GM19438 (cell line): ENCODE data around the gene SEMA3E.
"Not testable (repeated sequence)": the region's sequence is repeated elsewhere in the genome, so short reads cannot be mapped to it uniquely, and the experiment has no call there.

Experiments
- ATAC-seq: cut with Tn5 transposase; IDR thresholded peaks from one replicate; pipeline ENCODE4 v1.9.1; 2021; ENCODE audit warnings: low read depth; ENCODE audit not compliant: unreplicated experiment

Gene SEMA3E

GRCh38 chr7:83494683-83495082 lies 154.3 kb downstream of the SEMA3E start:
- ATAC-seq: no peak

GRCh38 chr7:83492802-83493201 lies 156.1 kb downstream of the SEMA3E start:
- no peak for ATAC-seq

- ATAC-seq: no peak
Observed at GRCh38 chr7:83487801-83488200, 161.1 kb downstream of the SEMA3E start.

- no peak for ATAC-seq
Observed at GRCh38 chr7:83486957-83487356, 162.0 kb downstream of the SEMA3E start.

- no peak for ATAC-seq
Observed at GRCh38 chr7:83486536-83486935, 162.4 kb downstream of the SEMA3E start.

- ATAC-seq: no peak
Observed at GRCh38 chr7:83484826-83485225, 164.1 kb downstream of the SEMA3E start.

- no peak for ATAC-seq
Observed at GRCh38 chr7:83484266-83484665, 164.7 kb downstream of the SEMA3E start.

GRCh38 chr7:83478616-83479015 lies 170.3 kb downstream of the SEMA3E start:
- no peak for ATAC-seq

GRCh38 chr7:83476511-83477050 lies 172.4 kb downstream of the SEMA3E start:
- no peak for ATAC-seq

GRCh38 chr7:83475420-83475819 lies 173.5 kb downstream of the SEMA3E start:
- ATAC-seq: no peak

- no peak for ATAC-seq
Observed at GRCh38 chr7:83472376-83472775, 176.6 kb downstream of the SEMA3E start.

GRCh38 chr7:83469491-83469890 lies 179.4 kb downstream of the SEMA3E start:
- ATAC-seq: no peak

GRCh38 chr7:83469076-83469475 lies 179.9 kb downstream of the SEMA3E start:
- no peak for ATAC-seq

GRCh38 chr7:83468251-83468739 lies 180.6 kb downstream of the SEMA3E start:
- no peak for ATAC-seq

GRCh38 chr7:83467493-83467892 lies 181.4 kb downstream of the SEMA3E start:
- ATAC-seq: no peak

- ATAC-seq: no peak
Observed at GRCh38 chr7:83466956-83467355, 182.0 kb downstream of the SEMA3E start.

- no peak for ATAC-seq
Observed at GRCh38 chr7:83466187-83466923, 182.6 kb downstream of the SEMA3E start.

- ATAC-seq: no peak
Observed at GRCh38 chr7:83465643-83466042, 183.3 kb downstream of the SEMA3E start.

- not testable (repeated sequence) for ATAC-seq
Observed at GRCh38 chr7:83461820-83462219, 187.1 kb downstream of the SEMA3E start.

GRCh38 chr7:83459930-83460653 lies 188.8 kb downstream of the SEMA3E start:
- not testable (repeated sequence) for ATAC-seq

- ATAC-seq: not testable (repeated sequence)
Observed at GRCh38 chr7:83459101-83459929, 189.6 kb downstream of the SEMA3E start.
